HG03103 (cell line): ENCODE results near the gene MAP3K10.

Experiments
- ATAC-seq: cut with Tn5 transposase; IDR thresholded peaks from one replicate; pipeline ENCODE4 v1.9.1; 2021; ENCODE audit warnings: low read depth; ENCODE audit not compliant: unreplicated experiment

The MAP3K10 gene

DNA sequence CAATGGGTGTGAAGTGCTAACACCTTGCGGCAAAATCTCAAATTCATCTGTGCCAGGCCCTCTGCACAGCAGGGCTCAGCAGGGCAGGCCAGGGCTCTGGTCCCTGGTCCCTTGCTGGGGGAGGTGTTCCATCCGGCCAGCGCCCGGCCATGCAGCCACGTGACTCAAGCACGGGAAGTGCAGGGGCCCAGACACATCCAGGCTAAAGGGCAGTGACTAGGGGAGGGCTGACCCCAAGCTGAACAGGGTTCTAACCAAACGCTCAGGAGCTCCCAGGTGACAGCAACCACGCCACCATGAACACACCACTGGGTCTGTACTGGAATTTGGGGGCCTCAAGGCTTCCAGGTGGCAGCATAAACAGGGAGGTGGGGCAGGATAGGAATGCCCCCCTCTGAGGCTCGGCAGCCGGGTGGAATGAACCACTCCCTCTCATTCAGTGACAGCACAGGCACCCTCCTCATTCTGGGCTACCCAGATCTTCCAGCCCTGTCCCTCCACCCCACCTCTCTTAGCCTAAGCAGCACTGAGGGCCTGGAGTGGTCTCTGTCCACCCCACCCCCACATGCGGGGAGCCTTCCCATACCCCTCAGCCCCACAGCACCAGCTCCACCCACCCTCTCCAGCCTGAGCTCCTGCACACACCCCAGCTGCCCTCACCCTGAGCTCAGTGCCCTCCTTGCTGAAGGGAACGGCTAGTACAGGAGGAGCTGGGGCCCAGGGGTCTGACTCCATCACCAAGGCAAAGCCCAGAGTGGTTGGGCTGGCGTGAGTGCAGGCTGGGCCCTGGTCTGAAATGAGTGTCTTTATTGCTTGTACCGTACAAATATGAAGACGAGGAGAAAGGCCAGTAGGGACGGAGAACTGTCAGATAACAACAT lies 40.6 kb downstream of the MAP3K10 start:
- no peak for ATAC-seq

DNA sequence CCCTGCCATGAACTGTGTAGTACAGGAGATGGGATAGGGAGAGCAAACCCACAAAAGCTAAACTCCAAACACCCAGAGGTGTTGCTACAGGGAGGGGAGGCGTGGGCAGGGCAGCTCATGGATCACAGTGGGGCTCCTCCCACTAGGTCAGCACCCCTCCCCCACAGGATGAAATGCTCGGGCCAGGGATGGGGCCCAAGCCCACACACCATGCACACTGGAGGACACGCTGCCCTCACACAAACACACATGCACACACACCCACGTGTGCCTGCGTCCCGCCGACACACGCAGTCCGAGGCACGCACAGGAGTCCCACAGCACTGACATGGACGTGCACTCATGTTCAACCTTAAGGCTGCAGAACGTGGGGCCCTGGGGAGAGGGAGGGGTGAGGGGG lies 41.3 kb downstream of the MAP3K10 start:
- ATAC-seq = no peak

DNA sequence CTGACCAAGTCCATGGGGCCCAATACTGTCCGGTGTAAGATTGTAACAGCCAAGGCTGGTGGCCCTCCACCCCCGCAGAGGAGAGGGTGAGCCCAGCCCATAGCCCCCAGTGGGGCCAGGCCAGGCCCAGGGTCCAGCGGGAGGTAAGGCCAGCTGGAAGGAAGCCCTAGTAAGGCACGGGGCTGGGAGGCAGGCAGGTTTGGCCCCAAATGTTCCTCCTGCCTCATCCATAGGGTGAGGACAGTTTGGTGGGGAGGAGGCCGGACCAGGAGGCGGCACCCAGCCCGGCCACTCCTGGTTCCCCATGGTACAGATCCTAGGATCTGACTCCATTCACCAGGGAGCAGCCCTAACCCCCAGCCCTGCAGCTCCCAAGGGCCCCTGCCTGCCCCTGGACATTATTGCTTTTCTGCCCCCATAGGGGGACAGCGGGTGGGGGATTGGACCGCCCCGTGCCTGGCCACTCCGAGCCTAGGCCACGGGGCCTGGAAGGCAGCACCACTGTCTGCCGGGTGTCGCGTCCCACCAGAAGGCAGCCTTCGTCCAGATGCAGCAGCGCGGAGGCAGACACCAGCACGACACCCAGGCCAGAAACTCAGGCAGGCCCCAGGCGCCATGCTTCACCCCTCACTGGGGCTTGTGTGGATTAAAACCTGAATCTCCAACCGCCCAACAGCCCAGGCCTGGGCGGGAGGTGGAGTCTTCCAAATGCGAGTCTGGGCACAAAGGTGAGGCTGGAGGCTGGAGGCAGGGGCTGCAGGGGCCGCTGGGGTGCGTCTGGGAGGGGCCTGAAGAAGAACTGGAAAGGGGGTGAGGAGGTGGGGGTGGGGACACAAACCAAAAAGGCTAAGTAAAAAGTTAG lies 42.0 kb downstream of the MAP3K10 start:
- no peak for ATAC-seq

DNA sequence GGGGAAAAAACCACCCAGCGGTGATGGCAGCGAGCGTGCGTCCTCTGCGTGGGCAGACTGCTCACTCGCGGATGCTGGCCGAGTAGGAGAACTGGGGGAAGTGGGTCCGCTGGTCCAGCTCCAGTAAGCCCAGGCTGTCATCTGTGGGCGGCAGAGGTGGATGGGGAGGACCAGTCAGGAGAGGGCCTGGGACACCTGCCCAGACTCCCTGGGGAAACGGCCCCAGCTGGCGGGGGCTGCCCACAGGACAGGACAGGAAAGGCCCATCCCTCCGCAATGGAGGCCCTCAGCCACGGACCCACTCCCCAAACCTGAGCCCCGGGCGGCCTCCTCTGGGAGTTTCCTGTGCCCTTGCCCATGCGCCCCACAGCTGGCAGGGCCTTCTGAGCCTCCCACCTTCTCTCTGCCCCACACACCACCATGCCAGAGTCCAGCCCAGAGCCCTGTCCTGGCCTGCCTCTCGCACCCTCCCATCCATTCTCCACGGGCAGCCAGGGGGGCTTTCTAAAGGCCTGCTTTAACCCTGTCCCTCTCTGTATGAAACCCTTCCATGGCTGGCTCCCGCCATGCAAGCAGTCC lies 42.7 kb downstream of the MAP3K10 start:
- ATAC-seq = no peak

DNA sequence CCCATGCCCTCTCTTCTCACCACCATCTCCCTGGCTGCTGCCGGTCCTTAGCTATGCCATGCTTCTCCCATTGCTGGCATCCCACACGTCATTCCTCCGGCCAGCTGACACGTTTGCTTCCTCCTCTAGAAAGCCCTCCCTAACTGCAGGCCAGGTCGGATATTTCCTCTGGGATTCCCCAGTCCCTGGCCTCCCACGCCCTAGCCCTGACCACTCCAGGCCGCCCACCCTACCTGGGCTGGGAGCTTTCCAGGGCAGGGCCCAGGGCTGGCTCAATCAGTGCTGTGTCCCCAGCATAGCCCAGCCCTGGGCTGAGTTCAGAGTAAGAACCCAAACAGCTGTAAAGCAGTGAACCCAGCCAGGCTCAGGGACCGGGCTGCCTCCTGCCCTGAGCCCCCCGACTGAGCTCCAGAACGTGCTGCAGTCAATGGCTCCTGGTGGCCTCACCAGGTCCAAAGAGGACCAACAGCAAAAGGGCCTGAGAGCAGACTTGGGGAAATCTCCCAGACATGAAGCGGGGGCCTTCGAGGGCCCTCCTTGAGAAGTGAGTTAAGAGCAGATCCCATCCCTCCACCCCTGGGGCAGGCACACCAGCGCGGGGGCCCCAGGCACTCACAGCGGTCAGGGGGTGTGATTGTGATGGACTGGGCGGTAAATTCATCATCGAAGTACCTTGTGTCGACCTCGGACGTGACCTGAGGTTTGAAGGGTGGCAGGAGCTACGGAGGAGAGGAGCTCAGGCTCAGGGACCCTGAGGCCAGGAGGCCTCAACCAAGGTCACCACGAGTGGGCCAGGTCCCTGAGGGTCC lies 43.4 kb downstream of the MAP3K10 start:
- ATAC-seq = no peak

DNA sequence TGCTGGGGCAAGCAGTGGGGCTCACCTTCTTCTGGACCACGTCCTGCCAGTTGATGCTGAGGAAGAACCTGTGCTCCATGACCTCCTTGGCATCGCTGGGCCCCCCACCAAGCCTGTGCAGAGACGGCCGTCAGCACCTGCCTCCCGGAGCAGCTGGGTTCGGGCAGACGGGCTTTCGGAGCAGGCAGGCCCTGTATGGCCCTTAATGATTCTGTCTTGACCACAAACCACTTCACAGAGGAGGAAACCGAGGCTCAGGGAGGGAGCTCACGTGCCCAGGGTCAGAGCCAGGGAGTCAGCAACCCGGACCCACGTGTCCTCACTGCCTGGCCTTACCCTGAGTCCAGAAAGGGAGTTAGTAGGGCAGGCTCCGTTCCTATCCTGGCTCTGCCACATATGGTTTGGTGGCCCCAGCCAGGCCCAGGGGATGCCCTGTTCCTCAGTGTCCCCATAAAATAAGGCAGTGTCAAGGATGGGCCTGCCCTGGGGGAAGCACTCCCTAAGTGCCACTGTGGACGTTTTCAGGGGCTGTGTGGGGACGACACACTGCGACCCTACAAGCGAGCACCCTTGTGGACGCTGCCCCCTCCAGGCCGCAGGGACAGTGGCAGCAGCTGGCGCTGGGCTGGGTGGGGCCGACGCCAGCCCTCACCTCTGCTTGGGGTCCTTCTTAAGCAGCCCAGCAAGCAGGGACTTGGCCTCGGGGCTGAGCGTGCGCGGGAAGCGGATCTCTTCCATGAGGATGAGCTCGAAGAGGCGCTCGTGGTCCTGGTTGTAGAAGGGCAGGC lies 44.2 kb downstream of the MAP3K10 start:
- ATAC-seq = no peak

DNA sequence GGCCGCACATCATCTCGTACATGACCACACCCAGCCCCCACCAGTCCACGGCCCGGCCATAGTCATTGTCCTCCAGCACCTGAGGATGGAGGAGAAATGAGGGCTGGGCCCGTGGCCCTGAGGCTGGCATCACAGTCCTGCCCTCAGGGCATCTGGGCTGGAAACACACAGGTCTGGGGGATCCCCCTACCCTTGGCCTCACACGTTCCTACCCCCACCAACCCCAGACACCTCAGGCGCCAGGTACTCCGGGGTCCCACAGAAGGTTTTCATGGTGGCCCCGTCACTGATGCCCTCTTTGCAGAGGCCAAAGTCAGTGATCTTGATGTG lies 44.8 kb downstream of the MAP3K10 start:
- no peak for ATAC-seq

DNA sequence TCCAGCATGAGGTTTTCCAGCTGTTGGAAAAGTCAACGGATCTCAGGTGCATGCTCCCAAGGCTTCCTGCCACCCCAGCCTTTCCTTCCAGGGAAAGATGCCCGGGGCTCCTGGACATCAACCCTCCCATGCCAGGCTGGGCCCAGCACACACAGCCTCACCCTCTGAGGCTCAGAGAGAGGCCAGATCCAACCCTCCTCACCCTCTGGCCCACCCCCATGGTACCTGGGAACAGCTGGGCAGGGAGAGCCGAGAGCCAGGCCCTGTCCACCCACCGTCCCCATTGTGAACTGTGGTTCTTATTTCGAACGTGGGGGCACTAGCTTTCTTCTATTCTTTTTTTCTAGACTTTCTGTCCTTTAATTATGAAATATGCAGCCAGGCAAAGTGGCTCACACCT lies 45.1 kb downstream of the MAP3K10 start:
- ATAC-seq = no peak

DNA sequence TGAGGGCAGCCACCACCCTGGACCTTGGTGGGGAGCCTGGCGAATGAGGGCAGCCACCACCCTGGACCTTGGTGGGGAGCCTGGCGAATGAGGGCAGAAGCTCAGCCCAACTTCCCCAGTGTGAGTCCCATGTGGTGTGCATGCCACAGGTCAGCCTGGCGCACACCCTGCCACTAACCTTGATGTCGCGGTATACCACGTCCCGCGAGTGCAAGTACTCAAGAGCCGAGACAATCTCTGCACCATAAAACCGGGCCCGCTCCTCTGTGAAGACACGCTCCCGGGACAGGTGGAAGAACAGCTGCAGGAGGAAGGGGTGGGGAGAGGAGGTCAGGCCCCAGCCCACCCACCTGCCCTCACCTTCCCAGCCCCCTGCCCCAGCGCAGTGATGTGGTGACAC lies 46.6 kb downstream of the MAP3K10 start:
- no peak for ATAC-seq

DNA sequence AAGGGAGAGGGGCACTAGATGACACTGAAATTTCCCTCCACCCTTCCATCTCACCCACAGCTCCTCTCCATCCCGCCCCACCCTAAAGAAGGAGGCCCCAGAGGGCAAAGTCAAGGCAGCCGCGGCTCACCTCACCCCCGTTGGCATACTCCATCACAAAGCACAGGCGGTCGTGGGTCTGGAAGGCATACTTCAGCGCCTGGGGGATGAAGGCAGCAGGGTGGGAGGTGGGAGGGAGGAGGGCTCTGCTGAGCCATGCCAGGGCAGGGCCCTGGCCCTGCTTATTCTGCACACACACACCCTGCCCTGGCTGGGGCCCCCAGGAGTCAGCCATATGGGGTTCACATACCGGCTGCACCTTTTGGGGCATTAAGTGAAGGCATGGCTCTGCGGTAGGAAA lies 47.5 kb downstream of the MAP3K10 start:
- ATAC-seq = no peak

DNA sequence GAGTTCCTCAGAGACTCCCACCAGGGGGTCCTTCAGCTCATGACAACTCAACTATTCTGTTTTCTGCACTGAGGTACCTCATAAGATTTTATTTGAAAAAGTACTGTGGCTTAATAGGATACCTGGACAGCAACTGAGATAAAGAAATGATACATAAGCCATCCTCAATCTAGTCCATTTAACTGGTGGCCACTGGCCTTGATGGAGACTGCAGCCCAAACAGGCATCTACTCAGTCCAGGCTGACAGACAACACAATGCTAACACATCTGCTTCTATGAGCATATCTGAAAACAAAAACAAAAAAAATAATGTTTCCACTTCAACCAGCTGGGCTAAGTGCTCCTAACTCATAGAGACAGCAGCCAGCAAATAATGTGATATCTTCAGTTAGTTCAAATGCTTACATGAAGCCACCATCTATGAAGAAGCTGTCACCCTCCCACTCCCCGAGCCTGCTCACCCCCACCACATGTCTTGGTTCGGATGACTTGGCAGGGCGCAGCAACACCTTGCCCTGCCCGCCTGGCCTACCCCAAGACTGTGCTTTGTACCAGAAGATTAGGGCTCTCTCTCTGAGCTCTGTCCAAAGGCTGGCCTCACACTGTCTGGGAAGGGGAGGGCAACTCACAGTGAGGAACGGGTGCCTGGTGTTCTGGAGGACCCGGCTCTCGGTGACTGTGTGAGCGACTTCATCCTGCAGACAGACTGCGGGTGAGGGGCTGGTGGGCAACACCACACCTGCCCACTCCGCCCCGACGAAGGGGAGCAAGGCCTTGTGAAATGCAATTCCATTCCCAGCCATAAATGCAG lies 48.4 kb downstream of the MAP3K10 start:
- no peak for ATAC-seq

DNA sequence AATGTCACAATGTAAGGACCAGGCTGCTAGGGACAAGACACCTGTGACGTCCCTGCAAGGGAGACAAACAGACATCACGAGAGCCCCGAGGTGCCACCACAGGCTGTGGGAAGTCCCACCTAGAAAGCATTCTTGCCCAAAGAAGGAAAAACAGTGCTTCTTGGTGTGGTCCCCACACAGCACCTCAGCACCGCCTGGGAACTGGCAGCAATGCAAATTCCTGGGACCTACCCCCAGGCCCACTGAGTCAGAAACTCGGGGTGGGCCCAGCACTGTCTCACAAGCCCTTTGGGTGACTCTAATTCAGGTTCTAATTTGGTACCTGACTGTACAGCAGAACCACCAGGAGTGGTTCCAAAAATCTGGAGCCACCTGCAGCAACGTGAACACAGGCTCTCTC lies 49.1 kb downstream of the MAP3K10 start:
- ATAC-seq = no peak

DNA sequence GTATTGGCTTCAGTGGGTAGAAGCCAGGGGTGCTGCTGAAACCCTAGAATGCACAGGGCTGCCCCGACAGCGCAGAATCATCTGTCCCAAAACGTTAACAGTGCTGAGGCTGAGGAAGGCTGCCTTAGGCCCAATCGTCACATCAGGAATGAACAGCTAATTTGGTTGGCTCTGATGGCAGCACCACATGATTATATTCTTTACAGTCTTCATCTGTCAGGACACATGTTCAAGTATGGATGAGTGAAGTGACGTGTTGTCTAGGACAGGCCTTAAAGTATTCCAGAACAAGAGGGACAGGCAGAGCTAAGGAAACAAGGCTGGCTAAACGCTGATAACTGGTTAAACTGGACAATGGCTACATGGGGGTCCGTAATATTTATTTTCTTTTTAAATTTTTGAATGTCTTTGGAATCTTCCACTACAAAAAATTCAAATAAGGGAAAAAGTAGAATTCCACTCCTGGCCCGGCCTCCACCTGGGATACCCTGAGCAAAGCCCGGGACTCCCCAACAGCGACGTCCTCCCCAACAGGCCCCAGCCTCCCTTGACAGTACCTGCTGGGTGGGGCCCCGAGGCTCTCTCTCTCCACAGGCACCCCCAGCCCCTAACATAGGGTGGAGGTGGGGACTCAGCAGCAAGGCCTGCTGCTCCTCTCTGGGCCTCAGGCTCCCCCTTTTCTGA lies 50.0 kb downstream of the MAP3K10 start:
- ATAC-seq = no peak

DNA sequence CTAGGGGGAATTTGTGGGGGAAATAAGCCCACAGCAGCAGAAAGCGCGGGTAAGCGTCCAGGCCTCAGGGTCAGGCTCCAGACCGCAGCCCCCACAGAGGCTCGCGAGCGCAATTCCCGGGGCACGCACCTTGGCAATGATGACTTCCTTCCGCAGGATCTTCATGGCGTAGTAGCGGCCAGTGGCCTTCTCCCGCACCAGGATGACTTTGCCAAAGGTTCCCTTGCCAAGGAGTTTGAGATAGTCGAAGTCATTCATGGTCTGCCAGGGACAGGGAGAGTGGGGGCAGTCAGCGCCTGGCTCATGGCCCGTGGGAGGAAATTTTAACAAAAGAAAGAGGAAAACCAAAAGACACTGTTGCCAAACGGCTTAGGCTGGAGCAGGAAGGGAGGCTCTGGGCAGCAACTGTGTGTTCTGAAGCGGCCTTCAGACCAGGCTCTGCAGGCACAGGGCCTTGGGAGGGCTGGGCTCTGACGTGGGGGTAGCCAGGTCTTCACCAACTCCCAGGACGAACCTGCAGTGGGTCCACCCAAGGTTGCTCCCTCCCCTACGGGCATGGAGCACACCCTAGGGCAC lies 50.7 kb downstream of the MAP3K10 start:
- ATAC-seq = no peak

DNA sequence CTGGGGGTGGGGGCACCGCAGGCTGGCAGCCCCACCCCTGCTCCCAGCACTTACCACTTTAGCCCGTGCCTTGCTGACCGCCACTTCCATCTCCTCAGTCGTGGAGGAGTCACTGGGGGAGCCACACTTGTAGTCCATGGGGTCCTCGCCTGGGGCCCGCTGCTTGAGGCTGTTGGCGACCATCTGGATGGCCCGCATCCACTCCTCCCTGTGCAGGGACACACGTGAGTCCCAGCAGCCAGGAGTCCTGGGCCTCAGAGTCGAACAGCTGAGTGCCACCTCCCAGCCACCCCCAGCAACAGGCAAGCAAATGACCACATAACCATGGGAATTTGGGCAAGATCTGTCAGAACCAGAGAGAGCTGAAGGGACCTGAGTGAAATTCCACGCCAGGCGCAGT lies 51.3 kb downstream of the MAP3K10 start:
- no peak for ATAC-seq

DNA sequence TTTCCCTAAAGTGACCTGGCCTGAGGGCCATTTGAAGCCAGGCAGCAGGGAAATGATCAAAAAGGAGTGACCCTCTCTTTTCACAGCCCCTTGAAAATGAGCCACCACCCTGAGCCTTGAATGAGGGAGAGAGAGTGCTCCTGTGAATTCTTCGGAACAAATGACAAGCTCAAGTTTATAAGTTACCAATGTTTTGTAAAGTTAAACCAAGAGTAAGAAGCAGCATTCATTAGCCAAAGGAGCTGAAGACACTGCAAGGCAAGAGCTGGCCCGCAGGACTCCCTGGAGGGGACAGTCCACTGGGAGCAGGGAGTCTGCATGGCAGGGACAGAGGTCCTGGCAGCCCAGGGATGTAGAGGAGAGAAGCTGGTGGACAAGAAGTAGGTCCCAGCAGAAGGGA lies 52.0 kb downstream of the MAP3K10 start:
- ATAC-seq = no peak

DNA sequence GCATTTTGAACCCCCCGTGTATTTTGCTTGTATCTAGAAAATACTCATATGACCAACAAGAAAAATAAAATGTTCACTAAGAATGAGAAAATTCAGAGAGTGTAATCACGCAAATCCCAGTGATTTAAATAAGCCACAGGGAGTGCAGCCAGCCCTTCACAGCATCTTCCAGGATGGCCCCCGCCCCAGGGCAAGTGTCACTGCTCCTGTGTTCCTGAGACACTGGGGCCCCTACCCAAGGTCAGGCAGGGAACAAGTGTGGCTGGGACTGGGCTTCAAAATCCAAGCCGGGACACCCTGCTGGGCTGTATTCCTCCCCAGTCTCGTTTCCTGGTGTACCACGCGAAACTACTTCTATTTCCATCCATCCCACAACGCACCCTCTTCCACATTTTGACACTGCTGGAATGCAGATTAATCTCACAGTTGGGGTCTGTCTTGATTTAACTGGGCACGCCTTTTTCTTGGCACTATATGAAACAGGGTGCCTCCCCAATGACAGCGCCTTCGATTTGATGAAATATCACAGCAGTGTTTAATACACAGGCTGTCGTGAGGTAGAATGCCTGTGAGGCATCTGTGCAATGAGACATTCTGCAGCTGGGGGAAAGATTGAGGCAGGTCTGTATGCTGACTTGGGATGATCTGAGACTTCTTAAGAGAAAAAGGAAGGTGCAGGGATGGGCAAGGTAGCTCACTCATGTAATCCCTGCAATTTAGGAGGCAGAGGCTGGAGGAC lies 53.5 kb downstream of the MAP3K10 start:
- no peak for ATAC-seq
